Measurements from ENCODE around the gene TSEN54.

- TF ChIP-seq CTCF (conservative IDR thresholded peaks at IDR 0.05; ENCODE audit: low read depth, low read length) (no peak), EZH2 (IDR thresholded peaks at IDR 0.05; ENCODE audit: borderline replicate concordance, low read depth, low read length, poor library complexity, severe bottlenecking) (no peak)
Measured at GRCh38 chr17:75512926-75513640, 3.2 kb upstream of the TSEN54 start.

Data from A673 (cell line).